ENCODE data around the gene ENAH. TPM values are rescaled to one million over a fixed set of nuclear protein-coding genes. Genes with fewer than 3 reads are reported as not detected.
A peak's percentile ranks its signal among the peaks of the same experiment; 100 is the strongest.

Gene ENAH
- total and polyA plus RNA-seq, 8 donors: 8.0 to 62.8 (median 31.9) TPM

GRCh38 chr1:225471453-225472301 lies 181.2 kb downstream of the ENAH start:
- no peak for FAIRE-seq
- Histone ChIP-seq H3K36me3 (no peaks in the 10 kb centered on the region), H3K4me1 (no peaks in the 10 kb centered on the region), H3K27ac (no peak overlapping the region), H3K27me3 (no peaks in the 10 kb centered on the region), H3K4me3 (no peak overlapping the region), H3K9me3 (no peaks in the 10 kb centered on the region)
- peak in 3 of 6 donors; percentile 9 to 69 (median 11) for DNase-seq
- WGBS, 2 donors: 69 to 75% methylated on average over 29 of the region's 29 CpGs
- no peak for ATAC-seq
- TF ChIP-seq CTCF (IDR thresholded peaks at IDR 0.05): no peak
- intact Hi-C loops (cut with DNase I): loop anchor here in 2 of 3 donors (10.0 kb wide), 2 partner anchors 303 to 503 kb away; partner anchors contain the start of gene SRP9 (in 1 of the 2)

GRCh38 chr1:225471109-225471452 lies 181.8 kb downstream of the ENAH start:
- intact Hi-C loops (cut with DNase I): loop anchor here in 2 of 3 donors (10.0 kb wide), 2 partner anchors 304 to 504 kb away; partner anchors contain the start of gene SRP9 (in 1 of the 2)
- Histone ChIP-seq H3K27me3 (no peaks in the 10 kb centered on the region), H3K4me1 (no peaks in the 10 kb centered on the region), H3K36me3 (no peaks in the 10 kb centered on the region), H3K27ac (no peak overlapping the region), H3K4me3 (no peak overlapping the region), H3K9me3 (no peaks in the 10 kb centered on the region)
- 64 to 70% methylated on average over 8 of the region's 8 CpGs for WGBS, 2 donors
- TF ChIP-seq CTCF (IDR thresholded peaks at IDR 0.05): no peak
- FAIRE-seq (no peak), ATAC-seq (no peak), DNase-seq (peak in 1 of 6 donors; percentile 9)

DNA sequence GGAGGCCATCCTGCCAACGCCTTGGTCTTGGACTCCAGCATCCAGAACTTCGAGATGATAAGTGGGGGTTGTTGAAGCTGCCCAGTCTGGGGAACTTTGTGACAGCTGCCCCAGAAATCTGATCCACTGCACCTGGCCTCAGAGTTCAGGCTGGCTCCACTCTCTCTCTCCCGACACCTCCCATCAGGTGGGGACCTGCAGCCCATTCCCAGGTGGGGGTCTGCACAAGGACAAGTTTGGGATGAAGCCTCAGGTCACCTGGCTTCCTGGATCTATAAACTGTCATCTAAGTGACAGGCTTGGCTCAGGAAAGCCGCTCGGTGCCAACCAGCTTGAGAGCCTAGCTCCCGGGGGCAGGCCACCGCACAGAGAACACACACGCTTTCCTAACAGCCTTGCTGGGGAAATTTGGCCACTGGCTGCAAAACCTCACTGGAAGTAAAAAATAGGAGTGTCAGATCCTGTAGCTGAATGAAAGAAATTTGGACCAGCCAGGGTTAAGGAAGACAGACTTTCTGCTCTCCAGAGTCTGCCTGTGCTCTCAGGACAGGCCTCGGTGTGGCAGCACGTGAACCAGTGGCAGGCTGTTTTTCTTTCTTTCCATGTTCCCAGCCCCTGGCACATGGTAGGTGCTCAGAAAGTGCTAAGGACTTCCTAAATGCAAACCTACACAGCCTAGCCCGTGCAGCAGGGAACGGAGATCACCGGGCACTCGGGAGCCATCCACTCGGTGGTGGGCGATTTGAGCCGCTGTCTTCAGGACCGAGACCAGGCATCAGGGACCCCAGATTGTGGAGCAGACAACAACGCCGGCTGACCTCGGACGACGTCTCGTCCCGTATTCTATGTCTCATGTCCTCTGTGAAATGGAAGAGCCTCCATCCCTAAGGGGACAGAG lies 182.5 kb downstream of the ENAH start:
- Histone ChIP-seq H3K9me3 (no peaks in the 10 kb centered on the region), H3K4me1 (no peaks in the 10 kb centered on the region), H3K27ac (no peak overlapping the region), H3K4me3 (no peak overlapping the region), H3K27me3 (no peaks in the 10 kb centered on the region), H3K36me3 (no peaks in the 10 kb centered on the region)
- peak in 3 of 6 donors; percentile 5 to 48 (median 14) for DNase-seq
- intact Hi-C loops (cut with DNase I): loop anchor here in 2 of 3 donors (10.0 kb wide), 2 partner anchors 304 to 504 kb away; partner anchors contain the start of gene SRP9 (in 1 of the 2)
- no peak for ATAC-seq
- no peak for FAIRE-seq
- no peak for TF ChIP-seq CTCF (IDR thresholded peaks at IDR 0.05)
- WGBS, 2 donors: 75 to 76% methylated on average over 25 of the region's 25 CpGs

- DNase-seq: peak in 1 of 6 donors; percentile 9
These were observed 183.9 kb downstream of the ENAH start for GRCh38 chr1:225469051-225469450.

More at GRCh38 chr1:225469051-225469450, 183.9 kb downstream of the ENAH start:
- no peaks in the 10 kb centered on the region for H3K27me3 ChIP-seq
- H3K36me3 ChIP-seq: no peaks in the 10 kb centered on the region
- ATAC-seq (no peak), FAIRE-seq (no peak)
- no peaks in the 10 kb centered on the region for H3K4me1 ChIP-seq
- TF ChIP-seq CTCF (IDR thresholded peaks at IDR 0.05): no peak
- H3K27ac ChIP-seq: no peak overlapping the region
- H3K4me3 ChIP-seq: no peak overlapping the region
- no peaks in the 10 kb centered on the region for H3K9me3 ChIP-seq
- intact Hi-C loops (cut with DNase I): no loop called here
- 86 to 90% methylated on average over 5 of the region's 5 CpGs for WGBS, 2 donors

All from pancreas (tissue), 10 donors.